Smooth muscle cell (in vitro differentiated cells): ENCODE measurements around the gene RASA3. TPM values are rescaled to one million over a fixed set of nuclear protein-coding genes. Genes with fewer than 3 reads are reported as not detected.

ENCODE experiments used
- DNase-seq: peaks from one replicate; lab custom pipeline; 2025; ENCODE audit not compliant: unreplicated experiment; lab: John Stamatoyannopoulos, UW
- H2AFZ ChIP-seq: fragments of 200-600 bp; sonication (generic); 2 replicates; pipeline ENCODE4 v1.6.0; 2016; ENCODE audit warnings: antibody characterized with exemption, low read depth, mild to moderate bottlenecking
- H3F3A ChIP-seq: fragments of 200-600 bp; sonication (generic); 2 replicates; pipeline ENCODE4 v1.6.0; 2017; ENCODE audit warnings: antibody characterized with exemption, low read depth
- H3K27ac ChIP-seq: fragments of 200-600 bp; sonication (generic); 2 replicates; pipeline ENCODE4 v1.5.1; 2016; ENCODE audit warnings: low read depth, mild to moderate bottlenecking
- H3K27me3 ChIP-seq: fragments of 200-600 bp; sonication (generic); 2 replicates; pipeline ENCODE4 v1.6.1; 2016; ENCODE audit warnings: low read depth, mild to moderate bottlenecking
- H3K36me3 ChIP-seq: fragments of 200-600 bp; sonication (generic); 2 replicates; pipeline ENCODE4 v1.5.1; 2016; ENCODE audit warnings: low read depth
- H3K4me1 ChIP-seq: fragments of 200-600 bp; sonication (generic); 2 replicates; pipeline ENCODE4 v1.5.1; 2016; ENCODE audit warnings: low read depth
- H3K4me2 ChIP-seq: fragments of 200-600 bp; sonication (generic); 2 replicates; pipeline ENCODE4 v1.6.0; 2016; ENCODE audit warnings: mild to moderate bottlenecking
- H3K4me3 ChIP-seq: fragments of 200-600 bp; sonication (generic); 2 replicates; pipeline ENCODE4 v1.5.1; 2016; ENCODE audit warnings: mild to moderate bottlenecking
- H3K79me2 ChIP-seq: fragments of 200-600 bp; sonication (generic); 2 replicates; pipeline ENCODE4 v1.6.0; 2016; ENCODE audit warnings: low read depth, mild to moderate bottlenecking
- H3K9ac ChIP-seq: fragments of 200-600 bp; sonication (generic); 2 replicates; pipeline ENCODE4 v1.6.0; 2016; ENCODE audit warnings: low read depth
- H3K9me3 ChIP-seq: fragments of 200-600 bp; sonication (generic); replicated peaks from 2 replicates; pipeline ENCODE4 v1.5.1; 2016; ENCODE audit warnings: low read depth
- H4K20me1 ChIP-seq: fragments of 200-600 bp; sonication (generic); 2 replicates; pipeline ENCODE4 v1.6.0; 2016; ENCODE audit warnings: low read depth
- CTCF ChIP-seq: fragments of 200-600 bp; sonication (generic); IDR thresholded peaks from 2 replicates; pipeline ENCODE4 v1.5.1; 2017; ENCODE audit warnings: borderline replicate concordance, mild to moderate bottlenecking, antibody characterized with exemption; ENCODE audit not compliant: insufficient read depth, poor library complexity, severe bottlenecking
- WGBS: methylation state at CpG from one replicate; pipeline ENCODE4 v1.1.7; 2016; ENCODE audit warnings: low lambda C conversion rate; 5-methylcytosine and 5-hydroxymethylcytosine counted together
- polyA plus RNA-seq: library from polyadenylated mRNA; unstranded; fragments of >200 nt; fragmentation: Nextera tagmentation; extraction: Ambion mirVana; gene quantifications from 2 replicates; pipeline ENCODE4 v1.2.1, GENCODE V29; 2016
- total RNA-seq: library from RNA; depleted of rRNA; stranded (reverse); fragments of >200 nt; gene quantifications from 2 replicates; pipeline ENCODE4 v1.2.3, GENCODE V29; 2014

The RASA3 gene
- total and polyA plus RNA-seq, 2 experiments from 2014 or later = 21.3 to 26.8 TPM

- Histone ChIP-seq H3F3A (no peaks in the 10 kb centered on the region), H2AFZ (no peak overlapping the region), H3K27ac (no peak overlapping the region), H3K27me3 (no peaks in the 10 kb centered on the region), H3K79me2 (peaks cover 76% of the 10 kb centered on the region), H3K4me1 (peaks cover 20% of the 10 kb centered on the region), H3K4me3 (no peak overlapping the region), H3K4me2 (no peak overlapping the region), H3K9ac (no peak overlapping the region), H3K36me3 (no peaks in the 10 kb centered on the region), H3K9me3 (no peaks in the 10 kb centered on the region), H4K20me1 (peaks cover 92% of the 10 kb centered on the region)
- DNase-seq = no peak
- TF ChIP-seq CTCF = no peak
- 97% methylated on average over 24 of the region's 24 CpGs for WGBS
These were observed 77.5 kb downstream of the RASA3 start for GRCh38 chr13:114054830-114055439.

GRCh38 chr13:114054264-114054663, 78.2 kb downstream of the RASA3 start:
- Histone ChIP-seq H3K9ac (no peak overlapping the region), H3K27me3 (no peaks in the 10 kb centered on the region), H3K79me2 (peaks cover 73% of the 10 kb centered on the region), H3K9me3 (no peaks in the 10 kb centered on the region), H3K27ac (no peak overlapping the region), H3K4me1 (peaks cover 20% of the 10 kb centered on the region), H3F3A (peaks cover 3% of the 10 kb centered on the region), H3K4me2 (no peak overlapping the region), H3K4me3 (no peak overlapping the region), H3K36me3 (no peaks in the 10 kb centered on the region), H2AFZ (no peak overlapping the region), H4K20me1 (peaks cover 91% of the 10 kb centered on the region)
- no peak for DNase-seq
- no peak for TF ChIP-seq CTCF
- WGBS = 83% methylated on average over 5 of the region's 5 CpGs

- Histone ChIP-seq H3K27me3 (no peaks in the 10 kb centered on the region), H3K4me1 (peaks cover 20% of the 10 kb centered on the region), H3K79me2 (peaks cover 64% of the 10 kb centered on the region), H4K20me1 (peaks cover 91% of the 10 kb centered on the region), H3K9me3 (no peaks in the 10 kb centered on the region), H2AFZ (no peak overlapping the region), H3K27ac (no peak overlapping the region), H3K36me3 (no peaks in the 10 kb centered on the region), H3K9ac (no peak overlapping the region), H3K4me2 (peak overlapping the region; percentile 63), H3K4me3 (no peak overlapping the region), H3F3A (peaks cover 4% of the 10 kb centered on the region)
- 48% methylated on average over 14 of the region's 14 CpGs for WGBS
- no peak for TF ChIP-seq CTCF
- peak; percentile 30 for DNase-seq
These were observed 79.4 kb downstream of the RASA3 start for GRCh38 chr13:114053026-114053425.
